GM18511 (cell line): ENCODE data around the gene SCARB1.

Experiments used
- ATAC-seq: cut with Tn5 transposase; IDR thresholded peaks from one replicate; pipeline ENCODE4 v1.9.1; 2021; ENCODE audit warnings: mild to moderate bottlenecking, moderate library complexity; ENCODE audit not compliant: unreplicated experiment

Gene SCARB1

DNA sequence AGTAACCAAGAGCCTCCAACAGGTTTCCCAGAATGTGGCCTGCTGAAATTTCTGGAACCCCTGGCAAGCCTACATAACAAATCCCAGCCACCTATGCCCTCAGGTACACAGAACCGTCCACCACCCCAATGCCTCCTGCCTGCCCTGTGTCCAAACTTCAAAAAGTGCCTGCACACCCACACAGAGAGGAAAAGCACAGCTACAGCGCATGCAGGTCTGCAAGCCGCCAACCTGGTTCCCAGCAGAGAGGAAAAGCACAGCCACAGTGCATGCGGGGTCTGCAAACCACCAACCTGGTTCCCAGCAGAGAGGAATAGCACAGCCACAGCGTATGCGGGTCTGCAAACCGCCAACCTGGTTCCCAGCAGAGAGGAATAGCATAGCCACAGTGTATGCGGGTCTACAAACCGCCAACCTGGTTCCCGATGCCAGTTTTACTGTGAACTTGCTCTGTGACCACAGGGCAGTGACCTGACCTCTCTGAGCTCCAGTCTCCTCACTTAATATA lies 113.5 kb downstream of the SCARB1 start:
- no peak for ATAC-seq

DNA sequence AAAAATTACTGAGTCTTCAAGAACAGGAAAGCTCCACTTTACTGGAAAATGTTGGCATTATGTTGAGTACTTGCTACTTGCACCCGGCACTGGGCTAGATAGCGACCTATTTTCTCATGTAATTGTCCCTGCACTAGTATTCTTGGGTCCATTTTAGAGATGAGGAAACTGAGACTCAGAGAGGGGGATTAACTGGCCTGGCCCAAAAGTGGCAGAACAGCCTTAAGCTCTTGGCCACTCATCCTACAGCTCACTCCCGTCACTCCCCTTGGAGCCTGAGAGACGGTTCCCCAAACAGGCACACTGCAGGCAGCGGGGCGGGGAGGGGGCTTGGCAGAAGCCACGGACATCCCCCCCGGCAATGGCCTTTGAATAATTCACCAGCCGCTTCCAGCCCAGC lies 113.9 kb downstream of the SCARB1 start:
- no peak for ATAC-seq

DNA sequence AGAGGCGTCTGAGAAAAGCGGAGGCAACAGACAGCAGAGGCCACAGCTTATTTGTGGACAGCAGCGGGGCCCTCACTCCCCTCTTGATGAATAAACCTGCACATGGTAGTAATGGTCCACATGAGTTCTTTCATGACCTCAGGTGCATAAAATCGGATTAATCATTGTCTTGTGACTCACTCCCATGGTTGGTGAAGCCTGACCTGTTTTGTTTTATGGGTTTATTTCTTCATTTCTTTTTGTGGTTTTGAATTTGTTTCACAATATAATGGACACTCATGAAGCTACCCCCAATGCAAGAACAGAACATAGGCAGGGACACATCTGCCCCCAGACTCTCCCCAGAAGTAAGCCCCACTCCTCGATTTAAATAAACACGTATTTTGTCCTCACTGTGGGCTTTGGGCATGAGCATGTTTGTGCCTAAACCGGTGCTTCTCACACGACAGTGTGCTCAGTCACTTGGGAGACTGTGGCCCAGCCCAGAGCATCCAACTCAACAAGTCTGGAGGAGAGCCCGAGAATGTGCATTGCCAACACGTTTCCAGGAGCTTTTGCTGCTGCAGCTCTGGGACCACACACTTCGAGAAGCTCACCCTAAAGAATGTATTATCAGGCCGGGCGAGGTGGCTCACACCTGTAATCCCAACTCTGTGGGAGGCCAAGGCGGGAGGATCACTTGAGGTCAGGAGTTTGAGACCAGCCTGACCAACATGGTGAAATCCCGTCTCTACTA lies 116.1 kb downstream of the SCARB1 start:
- peak; percentile 74 for ATAC-seq

DNA sequence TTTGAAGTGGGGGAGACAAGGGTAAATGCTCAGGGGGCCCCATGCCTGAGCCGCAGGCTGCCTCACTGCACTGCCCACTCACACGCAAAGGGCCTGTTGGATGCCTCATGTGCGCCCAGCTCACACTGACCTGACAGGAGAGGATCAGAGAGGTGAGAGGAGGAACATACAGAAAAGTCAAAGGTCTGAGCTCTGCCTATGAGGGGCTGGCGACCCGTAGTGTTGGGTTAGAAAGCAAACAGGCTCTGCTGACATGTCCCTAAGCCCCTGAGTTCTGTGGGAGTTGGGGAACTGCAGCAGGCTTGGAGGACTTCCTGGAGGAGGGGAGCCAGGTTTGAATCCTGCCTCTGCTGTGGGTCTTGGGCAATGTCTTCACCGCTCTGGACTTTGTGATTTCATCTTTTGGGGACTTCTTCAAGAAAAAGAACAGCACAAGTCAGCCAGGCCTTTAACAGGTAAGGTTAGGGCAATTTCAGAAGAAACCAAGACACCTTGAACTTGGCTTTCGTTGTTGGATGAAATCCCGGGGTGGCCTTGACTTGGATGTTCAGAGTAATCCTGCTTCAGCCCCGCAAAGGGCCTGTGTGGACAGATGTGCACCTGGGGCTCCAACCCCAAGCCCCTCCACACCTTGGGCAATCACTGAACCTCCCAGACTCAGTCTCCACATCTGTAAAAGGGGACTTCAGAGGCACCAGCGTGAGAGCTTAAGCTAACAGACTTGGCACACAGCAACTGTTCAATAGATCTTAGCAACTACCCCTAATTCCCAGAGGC lies 116.8 kb downstream of the SCARB1 start:
- no peak for ATAC-seq

DNA sequence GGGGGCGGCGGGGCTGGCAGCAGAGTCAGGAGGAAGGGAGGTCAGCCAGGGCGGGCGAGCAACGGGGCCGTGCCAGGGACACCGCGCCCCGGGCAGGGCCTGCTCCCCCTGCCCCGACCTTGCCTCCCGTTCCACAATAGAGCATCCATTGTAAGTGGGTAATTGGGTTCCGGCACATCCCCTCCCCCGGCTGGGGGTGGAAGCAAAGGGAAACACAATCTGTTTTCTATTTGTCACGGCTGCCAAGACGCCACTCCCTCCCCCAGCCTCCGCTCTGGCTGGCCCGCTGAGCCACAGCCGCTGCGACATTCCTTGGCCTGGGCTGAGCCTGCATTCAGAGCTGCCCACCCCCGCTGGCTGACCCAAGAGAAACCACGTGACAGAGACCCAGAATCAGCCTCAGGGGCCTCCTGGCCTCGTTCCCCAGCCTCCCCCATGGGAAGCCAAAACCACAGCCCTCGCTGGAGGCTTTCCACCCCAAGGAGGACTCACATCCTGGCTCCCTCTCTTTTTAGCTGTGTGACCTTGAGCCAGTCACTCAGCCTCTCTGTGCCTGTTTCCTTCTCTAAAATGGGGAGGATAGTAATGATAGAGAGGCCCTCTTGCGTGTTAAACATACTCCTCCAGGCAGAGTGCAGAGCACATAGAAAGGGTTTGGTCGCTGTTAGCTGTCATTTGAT lies 117.6 kb downstream of the SCARB1 start:
- ATAC-seq: no peak

DNA sequence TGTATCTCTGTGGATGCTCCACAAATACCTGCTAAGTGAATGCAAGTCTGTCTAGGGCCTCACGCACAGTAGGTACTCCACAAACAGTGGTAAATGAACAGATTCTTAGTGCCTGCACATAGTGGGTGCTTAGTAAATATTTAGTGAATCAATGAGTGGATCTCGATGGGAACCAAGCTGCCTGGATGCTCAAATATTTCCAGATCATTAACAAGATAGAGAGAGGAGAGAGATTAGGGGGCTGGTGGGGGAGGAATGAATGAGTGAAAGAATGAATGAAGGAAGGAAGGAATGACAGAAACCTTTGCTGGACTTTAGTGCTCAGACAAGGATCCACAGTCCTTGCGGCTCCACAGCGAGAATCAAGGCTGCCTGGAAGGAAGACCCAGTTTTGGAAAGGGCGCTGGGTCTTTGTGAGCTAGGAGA lies 118.2 kb downstream of the SCARB1 start:
- no peak for ATAC-seq

DNA sequence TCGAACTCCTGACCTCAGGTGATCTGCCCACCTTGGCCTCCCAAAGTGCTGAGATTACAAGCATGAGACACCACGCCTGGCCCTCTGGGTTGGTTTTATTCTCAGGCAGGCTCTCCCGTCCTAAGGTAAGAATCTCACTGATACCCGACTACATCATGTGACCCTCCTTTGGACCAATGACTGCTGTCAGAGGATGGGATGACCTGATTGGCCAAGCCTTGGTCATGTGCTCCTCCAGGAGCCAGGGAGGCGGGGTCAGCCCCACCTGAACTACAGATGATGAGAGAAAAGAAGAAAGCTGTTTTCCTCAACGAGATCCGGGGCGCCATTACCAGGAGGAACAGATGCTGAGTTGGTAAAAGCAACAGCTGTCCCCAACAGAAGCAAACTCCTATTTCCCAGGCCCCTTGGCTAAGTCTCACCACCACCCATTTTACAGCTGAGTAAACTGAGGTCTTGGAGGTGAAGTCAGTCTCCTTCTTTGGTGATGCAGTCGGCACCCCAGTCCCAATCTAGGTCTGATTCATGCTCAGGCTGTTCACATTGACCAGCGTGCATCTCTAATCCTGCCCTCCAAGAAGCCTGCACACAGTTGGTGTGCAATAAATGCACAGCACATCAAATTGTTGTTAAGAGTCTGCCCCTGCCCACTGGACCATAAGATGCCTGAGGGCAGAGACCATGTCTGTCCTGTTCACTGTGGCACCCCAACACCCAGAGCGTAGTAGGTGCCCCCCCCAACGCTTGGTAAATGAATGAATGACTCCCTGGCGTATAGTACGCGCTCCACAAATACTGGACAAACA lies 118.8 kb downstream of the SCARB1 start:
- no peak for ATAC-seq

DNA sequence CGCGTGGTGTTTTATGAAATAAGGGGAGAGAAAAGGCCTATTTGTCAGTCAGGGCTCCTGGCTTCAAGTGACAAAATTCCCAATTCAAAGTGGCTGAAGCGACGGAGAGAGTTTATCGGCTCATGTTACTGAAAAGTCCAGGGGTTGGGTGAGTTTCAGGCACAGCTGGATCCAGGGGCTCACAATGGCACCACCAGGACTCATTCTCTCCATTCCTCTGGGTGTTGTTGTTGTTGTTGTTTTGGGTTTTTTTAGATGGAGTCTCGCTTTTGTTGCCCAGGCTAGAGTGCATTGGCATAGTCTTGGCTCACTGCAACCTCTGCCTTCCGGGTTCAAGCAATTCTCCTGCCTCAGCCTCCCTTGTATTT lies 119.4 kb downstream of the SCARB1 start:
- no peak for ATAC-seq

DNA sequence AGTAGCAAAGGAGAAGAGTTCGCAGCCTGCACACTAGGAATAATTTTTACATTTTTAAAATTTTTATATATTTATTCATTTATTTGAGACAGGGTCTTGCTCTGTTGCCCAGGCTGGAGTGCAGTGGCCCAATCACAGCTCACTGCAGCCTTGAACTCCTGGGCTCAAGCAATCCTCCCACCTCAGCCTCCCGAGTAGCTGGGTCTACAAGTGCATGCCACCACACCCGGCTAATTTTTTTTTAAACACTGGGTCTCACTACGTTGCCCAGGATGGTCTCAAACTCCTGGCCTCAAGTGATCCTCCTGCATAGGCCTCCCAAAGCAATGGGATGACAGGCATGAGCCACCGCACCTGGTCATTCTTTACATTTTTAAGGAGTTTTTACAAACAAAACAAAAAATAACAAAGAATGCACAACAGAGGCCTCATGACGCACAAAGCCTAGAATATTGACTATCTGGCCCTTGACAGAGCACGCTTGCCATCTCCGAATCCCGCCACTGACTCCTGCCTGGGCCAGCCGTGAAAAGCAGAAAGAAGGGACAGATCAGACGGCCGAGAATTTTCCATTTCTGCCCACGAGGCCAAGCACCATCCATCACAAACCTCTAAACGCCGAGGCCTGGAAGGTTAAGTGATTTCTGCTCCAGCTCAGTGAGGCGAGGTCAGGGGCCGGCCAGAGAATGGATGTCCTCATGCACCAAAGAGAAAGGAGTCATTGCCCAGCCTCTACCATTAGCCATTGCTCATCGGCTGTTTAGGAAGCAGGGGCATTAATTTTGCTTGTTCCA lies 120.0 kb downstream of the SCARB1 start:
- no peak for ATAC-seq

DNA sequence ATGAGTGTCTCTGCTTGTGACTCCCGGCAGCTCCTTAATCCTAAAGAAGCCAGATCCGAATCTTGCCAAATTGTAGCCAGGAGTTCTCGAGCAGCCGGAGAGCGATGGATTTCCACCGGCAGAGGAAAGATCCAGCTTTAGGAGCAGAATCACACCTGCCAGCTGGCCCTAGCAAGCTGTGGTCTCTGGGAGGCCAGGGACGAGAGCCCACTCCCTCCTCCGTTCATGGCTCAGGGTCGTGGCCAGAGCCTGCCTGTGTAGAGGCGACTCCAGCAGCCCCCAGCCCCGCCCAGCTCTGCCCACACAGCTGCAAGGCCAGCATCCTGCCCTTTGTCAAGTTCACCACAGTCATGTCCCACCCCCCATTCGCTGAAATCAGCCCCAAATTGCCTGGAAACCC lies 121.0 kb downstream of the SCARB1 start:
- ATAC-seq: no peak

DNA sequence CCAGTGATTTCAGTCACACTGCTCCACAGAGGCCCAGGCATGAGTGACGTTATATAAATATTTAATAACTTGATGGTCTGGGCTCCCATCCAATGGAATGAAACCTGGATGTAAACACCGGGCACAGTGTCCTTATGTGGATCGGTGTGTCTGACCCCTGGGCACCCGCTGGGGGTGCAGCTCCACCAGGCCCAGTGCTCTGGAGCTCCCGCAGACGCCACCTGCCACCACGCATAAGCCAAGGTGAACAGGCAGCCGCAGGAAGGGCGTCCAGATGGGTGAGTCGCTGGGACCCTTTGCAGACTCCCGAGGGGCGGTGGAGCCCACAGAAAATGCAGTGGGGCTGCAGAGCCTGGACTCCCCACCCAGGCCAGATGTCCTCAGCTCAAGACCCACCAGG lies 121.6 kb downstream of the SCARB1 start:
- no peak for ATAC-seq

DNA sequence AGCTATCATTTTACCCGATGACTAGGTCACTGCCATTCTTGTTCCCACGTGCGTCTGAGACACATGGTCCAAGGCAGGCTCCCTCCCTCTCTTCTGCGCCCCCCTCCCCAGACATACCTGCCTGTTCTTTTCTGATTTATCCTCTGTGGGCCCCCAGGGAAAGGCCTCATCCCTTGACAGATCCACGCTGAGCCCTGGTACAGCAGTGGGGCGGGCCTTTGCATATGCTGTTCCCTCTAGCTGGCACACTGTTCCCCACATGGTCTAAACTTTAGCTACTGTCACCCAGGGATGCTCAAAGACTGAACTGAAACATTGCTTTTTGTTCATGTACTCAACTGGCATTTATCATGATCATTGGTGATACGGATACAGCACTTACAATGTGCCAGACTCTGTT lies 122.5 kb downstream of the SCARB1 start:
- ATAC-seq: no peak

DNA sequence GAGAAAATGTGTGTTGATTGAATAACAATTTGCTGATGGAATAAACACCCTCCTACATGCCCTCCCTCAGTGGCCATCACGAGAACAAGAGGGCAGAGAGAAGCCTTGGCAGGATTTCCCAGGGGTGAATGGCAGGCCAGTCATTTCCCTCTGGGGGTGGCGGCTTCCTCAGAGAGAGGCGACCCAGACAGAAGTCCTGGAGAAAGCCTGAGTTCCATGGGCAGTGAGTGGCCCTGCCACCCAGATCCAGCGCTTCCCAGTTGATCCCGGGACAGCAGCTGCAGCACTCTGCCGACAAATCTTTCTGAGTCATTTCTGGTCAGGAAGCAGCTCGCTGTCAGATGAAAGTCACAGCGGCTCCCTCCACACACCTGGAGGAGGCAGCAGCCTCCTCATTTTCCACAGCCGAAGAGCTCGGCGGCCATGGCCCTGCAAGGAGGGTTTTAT lies 123.0 kb downstream of the SCARB1 start:
- no peak for ATAC-seq

DNA sequence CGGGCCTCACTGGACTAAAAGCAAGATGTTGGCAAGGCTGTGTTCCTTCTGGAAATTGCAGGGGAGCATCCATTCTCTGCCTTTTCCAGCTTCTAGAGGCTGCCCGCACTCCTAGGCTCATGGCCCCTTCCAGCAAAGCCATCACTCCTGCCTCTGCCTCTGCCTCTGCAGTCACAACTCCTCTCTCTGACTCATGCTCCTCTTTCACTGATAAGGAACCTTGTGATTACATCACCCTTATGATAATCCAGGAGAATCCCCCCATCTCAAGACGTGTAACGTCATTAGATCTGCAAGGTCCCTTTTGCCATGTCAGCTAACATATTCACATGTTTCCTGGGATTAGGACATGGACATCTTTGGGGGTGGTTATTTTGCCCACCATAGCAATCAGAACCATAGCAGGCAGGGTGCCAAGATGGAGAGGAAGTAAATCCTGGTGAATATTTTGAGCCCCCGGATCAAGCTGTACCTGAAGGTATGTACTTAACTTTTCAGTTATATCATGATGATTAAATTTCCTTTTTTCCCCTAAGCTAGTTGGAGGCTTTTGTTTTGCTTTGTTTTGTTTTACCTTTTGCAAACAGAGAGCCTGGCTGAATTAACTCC lies 123.6 kb downstream of the SCARB1 start:
- no peak for ATAC-seq

DNA sequence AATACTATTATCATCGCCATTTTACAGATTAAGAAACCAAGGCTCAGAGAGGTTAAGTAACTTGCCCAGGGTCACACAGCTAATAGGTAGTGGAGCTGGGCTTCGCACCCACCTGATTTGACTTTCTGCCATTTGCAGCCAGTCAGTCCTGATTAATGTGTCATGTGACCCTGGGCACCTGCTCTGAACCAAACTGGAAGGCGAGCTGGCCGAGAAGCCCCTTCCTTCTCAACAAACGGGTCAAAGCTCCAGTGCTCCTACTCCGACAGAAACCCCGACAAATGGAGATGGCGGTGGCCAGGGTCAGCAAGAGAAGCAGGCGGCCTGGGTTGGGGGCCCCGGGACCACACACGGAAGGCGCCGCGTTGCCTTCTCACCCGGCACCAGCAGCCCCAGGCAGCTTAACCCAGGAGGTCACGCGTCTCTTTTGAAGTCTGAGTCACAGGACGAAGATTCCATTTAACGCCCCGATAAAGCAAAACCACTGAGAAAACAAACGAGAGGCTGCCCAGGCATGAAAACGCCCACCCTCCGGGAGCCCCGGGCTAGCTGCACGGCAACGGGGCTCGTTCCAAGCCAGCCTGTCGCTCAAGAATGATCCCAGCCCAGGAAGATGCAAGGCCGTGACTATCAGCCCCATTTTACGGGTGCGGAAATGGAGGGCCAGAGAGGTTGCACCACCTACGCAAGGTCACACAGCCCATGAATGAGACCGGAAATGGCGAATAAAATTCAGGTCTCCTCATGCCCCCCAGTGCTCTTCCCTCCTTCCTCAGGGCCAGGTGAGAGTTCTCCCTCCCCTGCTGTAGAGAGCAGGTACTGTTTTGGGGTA lies 124.8 kb downstream of the SCARB1 start:
- no peak for ATAC-seq

DNA sequence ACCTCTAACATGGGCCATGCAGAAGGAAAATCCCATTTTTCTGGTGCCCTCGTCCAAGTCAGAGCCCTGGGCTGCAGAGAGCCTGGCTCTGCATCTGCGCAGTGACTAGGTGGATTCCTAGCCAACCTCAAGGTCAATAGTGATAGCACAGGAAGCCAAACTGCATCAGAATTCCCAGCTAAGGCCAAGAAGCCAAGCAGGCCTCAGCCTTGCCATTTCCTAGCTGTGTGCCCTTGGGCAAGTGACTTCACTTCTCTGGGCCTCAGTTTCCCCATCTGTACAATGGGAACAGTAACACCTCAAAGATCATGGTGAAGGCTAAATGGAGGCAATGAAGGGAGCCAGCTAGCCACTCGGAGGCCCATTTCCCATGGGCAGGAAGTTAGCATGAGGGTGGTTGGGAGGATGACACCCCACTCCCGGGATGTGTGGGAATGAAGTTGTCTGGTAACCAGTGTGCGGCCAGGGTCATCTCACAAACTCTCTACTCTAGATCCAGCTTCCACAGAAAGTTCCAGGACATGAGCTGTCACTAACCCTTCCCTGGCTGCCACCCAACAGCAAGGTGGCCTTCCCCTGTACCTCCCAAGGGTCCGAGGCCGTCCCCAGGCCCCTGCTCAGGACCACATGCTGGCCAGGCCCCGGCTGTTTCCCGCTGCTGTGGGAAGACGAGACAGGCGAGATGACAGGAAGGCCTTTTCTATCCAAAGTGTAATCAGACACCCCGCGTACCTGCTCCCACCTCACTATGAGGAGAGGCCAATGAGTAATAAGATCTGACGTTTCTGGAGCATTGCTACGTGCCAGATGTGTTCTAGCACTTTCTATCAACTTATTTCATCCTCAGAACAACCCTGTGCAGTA lies 125.7 kb downstream of the SCARB1 start:
- ATAC-seq: no peak

DNA sequence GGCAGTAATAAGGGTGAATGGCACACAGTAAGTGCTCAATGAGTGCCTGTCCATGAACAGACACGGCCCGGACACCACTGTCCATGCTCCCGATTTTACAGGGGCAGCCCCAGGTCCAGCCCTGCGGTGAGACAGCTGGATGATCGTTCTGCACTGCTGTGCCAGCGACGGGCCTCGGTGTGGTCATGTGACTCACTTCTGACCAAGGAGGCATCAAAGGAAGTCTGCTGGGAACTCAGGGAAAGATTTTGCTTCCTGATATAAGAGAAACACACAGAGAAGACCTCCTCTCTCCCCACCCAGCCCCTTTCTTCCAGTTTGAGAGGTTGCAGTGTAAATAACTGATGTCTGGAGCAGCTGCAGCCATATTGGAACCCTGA lies 126.6 kb downstream of the SCARB1 start:
- ATAC-seq: no peak
